Right ventricle myocardium inferior (tissue), 1 donor: ENCODE measurements around the gene DOCK2. TPM values are rescaled to one million over a fixed set of nuclear protein-coding genes. Genes with fewer than 3 reads are reported as not detected.

Experiments
- ATAC-seq: fragments of 200-7000 bp; cut with Tn5 transposase; one replicate; pipeline ENCODE4 v1.9.1; 2020; ENCODE audit warnings: mild to moderate bottlenecking, moderate library complexity
- DNase-seq: peaks from one replicate; pipeline ENCODE4 v3.0.0; 2021; ENCODE audit errors: missing footprints
- intact Hi-C: fragments of 100-400 bp; cut with DNase I; formaldehyde crosslinking; loops from one replicate; pipeline ENCODE4 v1.11.0; 2022
- total RNA-seq: library from RNA; stranded (reverse); fragmentation: NEBNext Ultra II Directional; extraction: Animal tissue kit (Norgen Biotek cat#: 25700); gene quantifications from one replicate; pipeline ENCODE4 v1.2.1, GENCODE V29; 2021
- donor health status: DM: no; HTN: yes; CAD: no; lungs with severe emphysema.

DOCK2 gene
- total RNA-seq, 1 donor from 2014 or later = 7.9 TPM

DNA sequence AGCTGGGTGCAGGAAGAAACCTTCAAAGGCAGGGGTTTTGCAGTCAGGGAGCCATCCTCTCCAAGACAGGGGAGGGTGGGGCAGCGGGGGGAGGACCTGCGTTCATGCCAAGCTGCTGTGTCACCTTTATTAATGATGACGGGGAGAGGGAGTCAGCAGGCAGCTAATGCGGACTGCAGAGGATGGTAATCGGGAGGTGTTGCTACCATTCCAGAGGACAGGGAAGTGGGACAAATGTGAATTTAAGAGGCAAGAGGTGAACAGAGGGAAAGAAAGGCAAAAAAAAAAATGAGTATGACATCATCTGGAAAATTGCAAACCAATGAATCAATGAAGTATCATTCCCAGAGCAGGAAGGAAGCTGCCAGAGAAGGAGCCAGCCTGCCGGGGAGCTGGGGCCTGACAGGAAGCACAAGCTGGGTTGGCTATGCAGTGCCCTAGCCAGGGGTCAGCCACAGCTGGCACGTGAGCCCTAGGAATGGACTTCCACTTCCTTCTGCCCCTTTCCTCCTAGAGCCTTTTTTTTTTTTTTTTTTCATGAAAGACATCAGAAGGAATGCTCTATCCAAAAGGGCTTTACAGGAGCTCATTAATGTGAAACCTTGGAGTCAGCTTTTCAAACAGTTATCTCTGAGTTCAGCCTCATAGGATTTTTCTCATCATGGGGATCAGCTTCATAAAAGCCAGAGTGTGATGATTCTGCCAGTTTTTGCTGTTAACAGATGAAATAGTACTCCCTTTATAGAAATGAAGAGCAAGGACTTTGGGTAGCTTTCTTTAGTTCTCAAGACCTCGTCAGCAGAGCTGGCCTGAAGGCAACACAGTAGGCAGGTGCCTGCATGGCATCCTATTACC lies 334.1 kb downstream of the DOCK2 start:
- DNase-seq (no peak), ATAC-seq (peak; percentile 54)
- intact Hi-C loops = no loop called here

DNA sequence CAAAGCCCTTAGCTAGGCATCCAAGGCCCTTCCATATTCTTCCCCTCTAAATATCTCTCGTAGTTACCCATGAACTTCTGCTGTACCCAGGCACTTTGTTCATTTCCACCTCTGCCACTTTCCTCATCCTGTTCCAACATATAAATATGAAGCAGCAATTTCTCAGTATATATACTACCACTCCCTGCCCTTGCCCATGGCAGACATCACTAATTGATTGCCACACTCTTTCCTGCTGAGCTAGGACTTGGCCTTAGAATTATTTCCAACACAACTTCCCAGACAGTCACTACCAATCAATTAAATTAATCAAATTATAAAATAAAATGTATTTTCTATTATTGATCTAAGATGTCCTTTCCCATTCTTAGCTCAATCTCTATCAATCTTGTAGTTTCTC lies 334.7 kb downstream of the DOCK2 start:
- intact Hi-C loops = no loop called here
- no peak for ATAC-seq
- DNase-seq = no peak

DNA sequence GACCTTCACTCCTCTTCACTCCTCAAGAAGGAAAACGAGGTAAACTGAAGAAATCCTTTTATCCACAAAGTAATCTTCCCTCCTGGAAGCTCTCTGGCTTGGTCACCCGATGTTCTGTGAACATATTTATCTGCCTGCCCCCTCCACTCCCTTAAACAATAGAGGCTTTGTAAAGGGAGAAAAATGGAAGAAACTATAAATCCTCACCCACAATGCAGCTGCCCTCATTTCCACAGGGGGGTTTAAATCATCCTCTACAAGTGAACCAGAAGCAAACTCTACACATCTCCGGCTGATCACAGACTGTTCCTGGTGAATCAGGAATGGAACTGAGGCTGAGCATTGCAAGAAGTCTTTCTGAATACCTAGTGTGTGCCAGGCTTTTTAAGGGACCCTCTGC lies 336.0 kb downstream of the DOCK2 start:
- ATAC-seq = no peak
- intact Hi-C loops = no loop called here

DNA sequence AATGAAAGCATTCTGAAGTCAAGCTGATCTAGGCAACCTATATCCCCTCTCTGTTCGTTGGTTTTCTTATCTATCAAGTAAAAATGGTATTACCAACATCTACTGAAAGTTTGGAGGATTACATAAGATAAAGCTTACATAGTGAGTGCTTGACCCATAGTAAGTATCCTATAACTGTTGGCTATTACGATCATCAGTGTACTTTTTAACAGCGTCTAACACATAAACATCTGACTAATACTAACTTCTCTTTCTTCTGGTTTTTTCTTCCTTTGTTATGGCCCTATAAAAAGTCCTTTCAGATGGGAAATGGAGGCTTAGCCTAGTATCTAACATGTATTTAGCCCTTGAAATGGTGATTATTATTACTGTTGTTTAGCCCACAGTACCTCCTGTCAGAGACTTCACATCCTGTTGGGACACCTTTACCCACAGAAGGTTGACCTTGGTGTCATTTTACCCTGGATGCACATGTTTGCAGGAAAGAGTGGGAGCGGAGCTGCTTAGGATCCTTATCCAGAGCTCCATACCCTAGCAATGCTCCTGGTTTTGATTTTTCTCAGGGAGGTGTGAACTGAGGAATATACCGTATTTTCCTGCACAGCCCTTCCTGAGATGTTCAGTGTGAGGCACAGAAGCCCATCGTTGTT lies 337.2 kb downstream of the DOCK2 start:
- no peak for ATAC-seq
- intact Hi-C loops = no loop called here
- DNase-seq = no peak

More for the DNA sequence above, 336.0 kb downstream of the DOCK2 start:
- DNase-seq = no peak

DNA sequence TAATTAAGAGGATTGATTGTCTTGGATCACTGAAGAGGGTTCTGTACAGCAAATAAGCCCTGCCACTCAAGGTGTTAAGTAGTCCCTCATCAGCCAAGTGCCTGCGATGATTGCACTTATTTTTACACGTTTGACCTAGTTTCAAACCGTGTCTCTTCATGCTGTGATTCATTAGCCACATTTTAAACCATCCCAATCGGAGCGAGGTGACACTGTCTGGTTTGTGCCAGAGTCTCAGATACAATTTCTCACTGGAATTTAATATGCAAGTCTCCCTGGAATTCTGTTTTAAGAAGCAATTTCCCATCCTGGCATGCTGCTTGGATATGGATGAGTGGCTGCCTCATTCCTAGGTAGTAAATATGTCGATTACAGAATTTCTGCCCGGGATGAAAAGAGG lies 341.6 kb downstream of the DOCK2 start:
- intact Hi-C loops = no loop called here
- DNase-seq = no peak
- no peak for ATAC-seq

DNA sequence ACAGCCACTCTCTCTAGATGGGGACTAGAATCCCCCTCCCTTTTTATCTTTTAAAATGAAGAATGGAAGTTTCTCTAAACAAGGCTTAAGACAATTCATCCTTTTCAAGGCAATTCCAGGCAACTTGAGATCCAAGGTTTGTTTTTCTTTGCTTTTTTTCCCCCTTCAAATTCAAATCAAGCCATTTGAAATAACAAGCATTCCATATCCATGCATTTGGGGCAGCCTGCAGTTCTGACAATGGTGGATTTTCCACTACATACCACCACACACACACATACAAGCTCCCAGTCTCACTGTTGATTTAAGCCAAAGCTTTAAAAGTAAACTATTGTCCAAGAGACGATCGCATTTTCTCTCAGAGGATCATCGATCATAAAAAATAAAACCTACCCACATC lies 342.8 kb downstream of the DOCK2 start:
- ATAC-seq (no peak), DNase-seq (no peak)
- intact Hi-C loops = loop anchor here (2.0 kb wide), 1 partner anchor 273 kb away; no protein-coding TSS in a partner anchor

DNA sequence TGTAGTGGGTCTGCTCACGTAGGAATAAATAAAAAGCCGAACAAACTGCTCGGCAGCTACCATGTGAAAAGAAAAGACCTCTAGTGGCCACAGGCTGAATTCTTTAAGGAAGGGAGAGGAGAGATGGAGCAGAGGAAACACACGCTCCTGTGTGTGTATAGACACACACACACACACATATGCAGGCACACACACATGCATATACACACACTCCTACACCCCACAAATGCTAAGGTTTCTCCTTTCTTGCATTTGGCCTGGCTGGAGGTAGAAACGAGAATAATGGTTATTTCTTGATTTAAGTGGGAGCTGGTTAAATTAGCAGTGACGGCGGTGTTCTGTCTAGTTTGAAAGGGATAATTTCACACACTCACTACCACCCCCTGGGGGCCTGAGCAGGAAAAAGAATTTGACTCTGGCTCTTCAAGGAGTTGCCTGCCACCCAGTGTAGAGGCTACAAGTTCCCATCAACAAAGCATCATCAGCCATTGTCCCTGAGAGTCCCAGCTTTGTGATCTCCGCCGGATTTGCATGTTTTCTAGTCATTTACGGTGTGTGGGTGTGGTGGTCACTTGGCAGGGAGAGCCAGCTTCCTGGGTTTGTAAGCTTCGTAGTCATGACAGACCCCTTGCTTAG lies 343.5 kb downstream of the DOCK2 start, which contains the start of gene INSYN2B:
TSS of gene INSYN2B (minus strand) at position 78 of the 636 bp plus-strand sequence. CDS start 96,597 bp downstream, outside the sequence.
- intact Hi-C loops = loop anchor here (2.0 kb wide), 1 partner anchor 274 kb away; no protein-coding TSS in a partner anchor
- DNase-seq (no peak), ATAC-seq (peak; percentile 94)

DNA sequence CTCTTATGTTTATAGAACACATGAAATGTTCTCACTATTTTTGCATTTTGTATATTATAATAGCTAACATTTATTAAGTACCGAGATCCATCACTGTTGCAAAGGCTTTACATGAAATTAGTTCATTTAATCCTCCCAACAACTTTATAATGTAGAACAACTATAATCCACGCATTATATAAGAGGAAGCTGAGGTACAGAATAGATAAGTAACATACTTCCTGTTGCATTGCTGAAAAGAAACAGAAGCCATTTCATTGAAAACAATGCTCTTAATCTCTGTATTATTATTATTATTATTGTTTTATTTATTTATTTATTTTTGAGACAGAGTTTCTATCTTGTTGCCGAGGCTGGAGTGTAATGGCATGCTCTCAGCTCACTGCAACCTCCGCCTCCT lies 351.1 kb downstream of the DOCK2 start:
- intact Hi-C loops = no loop called here
- no peak for ATAC-seq
- no peak for DNase-seq

DNA sequence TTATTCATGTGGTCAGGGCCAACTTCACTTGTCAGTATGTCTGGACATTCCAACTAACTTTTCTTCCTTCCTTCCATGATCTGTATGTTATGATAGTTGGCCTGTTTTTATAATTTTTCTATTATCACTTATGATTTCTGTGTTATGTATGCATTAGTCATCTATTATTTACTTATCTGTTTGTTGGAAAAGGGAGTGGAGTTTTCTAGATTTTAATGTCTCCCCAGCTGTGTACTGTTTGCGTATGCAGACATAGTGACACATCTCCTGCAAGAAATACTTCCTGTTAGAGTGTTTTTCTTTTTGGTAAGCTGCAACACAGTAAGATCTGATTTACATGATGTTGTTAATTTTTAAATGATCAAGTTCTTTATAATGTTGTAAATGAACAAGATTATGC lies 351.9 kb downstream of the DOCK2 start:
- DNase-seq (no peak), ATAC-seq (no peak)
- intact Hi-C loops = no loop called here

DNA sequence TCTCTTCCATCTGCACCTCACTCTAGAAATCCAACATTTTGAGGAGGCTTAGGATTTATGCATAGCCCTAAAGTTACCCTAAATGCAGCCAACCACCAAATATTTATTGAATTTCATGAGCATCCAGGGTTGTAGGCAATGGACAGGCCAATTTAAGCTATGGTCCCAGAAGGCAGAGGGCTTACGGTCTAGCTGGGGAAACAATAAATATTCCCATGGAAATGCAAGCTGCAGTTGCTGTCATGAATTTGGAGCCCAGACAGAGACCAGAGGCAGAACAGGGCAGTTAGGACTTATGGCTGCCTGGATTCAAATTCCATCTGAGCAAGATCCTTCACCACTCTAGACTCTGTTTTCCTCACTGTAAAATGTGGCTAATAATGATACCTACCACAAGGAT lies 352.3 kb downstream of the DOCK2 start:
- ATAC-seq (no peak), DNase-seq (no peak)
- intact Hi-C loops = no loop called here

DNA sequence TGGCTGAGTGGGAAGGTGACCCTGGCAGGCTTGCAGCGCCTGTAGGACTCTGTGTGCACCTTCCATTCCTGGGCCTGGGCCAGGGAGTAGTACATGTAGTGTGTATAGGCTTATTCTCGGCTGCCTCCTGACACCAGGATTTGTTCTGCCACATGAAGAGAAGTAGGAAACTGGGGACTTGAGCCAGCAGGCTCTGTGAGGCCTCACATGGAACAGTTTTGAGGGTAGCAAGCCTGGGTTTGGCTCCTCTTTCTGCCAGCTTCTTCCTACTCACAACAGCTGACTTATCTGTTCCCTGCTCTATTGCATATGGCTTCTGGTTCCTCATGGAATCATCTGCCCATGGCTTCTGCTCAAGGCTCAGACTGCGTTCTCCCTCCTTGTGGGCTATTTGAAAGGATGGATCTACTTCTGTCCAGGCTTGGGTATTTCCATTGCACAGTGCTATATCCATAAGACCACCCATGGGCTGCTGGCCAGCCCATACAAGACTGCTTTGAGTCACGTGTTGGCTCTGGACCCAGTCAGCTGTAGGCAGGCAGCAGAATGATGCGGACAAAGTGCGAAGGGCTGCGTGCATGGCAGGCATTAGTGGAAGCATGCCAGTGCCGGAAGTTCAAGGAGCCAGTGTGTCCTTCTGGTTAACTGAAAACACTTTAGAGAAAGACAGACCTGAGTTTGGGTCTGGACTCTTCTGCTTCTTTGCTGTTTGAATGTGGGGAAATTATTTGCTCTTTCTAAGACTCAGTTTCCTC lies 354.2 kb downstream of the DOCK2 start:
- ATAC-seq = no peak
- DNase-seq = peak; percentile 64
- intact Hi-C loops = no loop called here

DNA sequence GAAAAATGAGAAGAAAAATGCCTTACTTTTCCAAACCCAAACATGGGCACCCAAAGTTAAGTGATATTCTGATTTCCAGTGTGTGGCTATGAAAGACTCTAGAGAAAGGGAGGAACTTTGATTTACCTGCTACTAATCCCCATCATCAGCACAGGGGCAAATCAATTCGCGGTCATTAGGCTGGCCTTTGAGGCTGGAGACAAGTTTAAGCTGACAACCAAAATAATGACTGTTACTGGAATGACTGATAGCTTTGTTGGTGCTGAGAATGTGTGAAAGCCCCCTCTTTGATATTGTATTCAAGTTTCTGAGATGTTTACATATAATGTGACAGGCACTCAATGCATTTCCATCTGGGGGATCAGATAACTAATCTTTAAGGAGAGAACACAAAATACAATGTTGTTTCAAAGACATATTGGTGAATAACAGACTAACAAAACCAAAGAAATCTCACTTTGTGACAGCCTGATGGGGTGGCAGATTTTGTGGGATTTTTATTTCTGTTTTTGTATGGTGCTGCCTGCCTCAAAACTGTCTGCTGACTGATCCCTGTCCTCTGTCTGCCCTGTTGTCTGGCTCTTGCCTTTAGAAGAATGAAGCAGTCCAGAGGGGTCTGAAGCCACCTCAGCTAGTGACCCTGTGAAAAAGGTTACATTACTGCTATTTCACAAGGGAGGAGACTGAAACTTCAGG lies 355.9 kb downstream of the DOCK2 start:
- DNase-seq (no peak), ATAC-seq (no peak)
- intact Hi-C loops = no loop called here

DNA sequence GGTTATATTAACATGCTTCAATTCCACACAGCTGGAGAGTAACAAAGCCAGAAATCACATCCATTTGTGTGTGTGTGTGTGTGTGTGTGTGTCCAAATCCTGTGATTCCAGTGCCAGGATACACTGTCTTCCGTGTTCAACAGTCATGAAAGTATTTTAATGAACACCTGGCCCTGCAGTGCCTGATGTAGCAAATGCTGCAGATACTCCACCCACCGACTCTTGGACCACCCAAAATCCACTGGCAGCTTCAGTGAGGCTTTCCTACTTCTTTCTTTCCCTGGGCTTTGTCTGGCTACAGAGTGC lies 356.4 kb downstream of the DOCK2 start:
- no peak for ATAC-seq
- DNase-seq = no peak
- intact Hi-C loops = no loop called here

DNA sequence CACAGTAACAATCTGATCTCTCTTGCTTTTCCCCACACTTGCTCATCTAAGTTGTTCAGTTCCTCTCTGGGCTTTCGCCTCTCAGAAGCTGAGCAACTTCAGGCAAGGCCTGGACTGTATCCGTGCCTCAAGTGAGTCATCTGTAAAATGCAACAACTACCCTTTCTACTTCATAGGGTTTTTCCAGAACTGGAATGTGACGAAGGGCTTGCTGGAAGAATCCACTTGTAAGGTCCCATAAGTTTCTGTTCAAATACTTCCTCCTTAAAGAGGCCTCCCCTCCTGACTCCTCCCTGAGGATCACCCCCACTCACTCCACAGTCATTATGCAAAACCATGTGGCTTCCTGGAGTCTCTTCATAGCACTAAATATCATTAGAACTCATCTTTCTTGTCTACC lies 360.7 kb downstream of the DOCK2 start:
- DNase-seq (no peak), ATAC-seq (no peak)
- intact Hi-C loops = no loop called here

DNA sequence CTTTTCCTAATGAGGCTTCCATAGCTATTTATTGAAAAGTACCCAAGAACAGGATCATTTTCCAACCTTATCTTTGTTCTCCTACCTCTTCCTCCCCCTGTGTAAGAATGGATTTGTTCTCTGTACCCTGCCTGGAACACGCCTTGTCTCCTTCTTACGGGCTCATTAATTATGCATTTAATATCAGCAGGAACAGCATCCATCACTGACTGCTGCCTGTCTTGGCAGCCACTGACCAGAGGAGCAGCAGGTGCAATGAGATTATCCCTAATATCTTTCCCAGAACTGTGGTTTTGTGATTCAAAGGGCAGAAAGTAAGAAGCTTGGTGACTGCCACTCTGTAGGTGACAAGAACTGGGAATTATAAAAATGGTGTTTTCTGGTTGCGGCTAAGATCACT lies 362.5 kb downstream of the DOCK2 start:
- intact Hi-C loops = no loop called here
- no peak for DNase-seq
- ATAC-seq = no peak

DNA sequence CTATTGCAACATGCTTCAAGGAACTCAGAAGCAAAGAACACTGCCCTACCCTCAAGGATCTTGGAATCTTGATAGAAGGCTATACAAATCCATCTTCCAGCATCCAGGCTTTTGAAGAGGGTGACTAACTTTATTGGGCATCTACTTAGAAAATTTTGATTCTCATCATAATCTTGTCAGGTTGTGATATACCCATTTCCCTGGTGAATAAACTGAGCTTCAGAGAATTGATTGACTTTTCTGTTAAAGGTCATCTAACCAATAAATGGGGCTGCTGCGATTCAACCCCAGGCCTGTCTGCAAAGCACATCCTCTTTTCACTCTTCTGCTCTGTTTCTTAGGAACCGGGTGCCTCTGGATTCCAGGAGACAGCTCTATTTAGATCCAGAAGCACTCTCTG lies 363.1 kb downstream of the DOCK2 start:
- DNase-seq = no peak
- intact Hi-C loops = no loop called here
- ATAC-seq = no peak

DNA sequence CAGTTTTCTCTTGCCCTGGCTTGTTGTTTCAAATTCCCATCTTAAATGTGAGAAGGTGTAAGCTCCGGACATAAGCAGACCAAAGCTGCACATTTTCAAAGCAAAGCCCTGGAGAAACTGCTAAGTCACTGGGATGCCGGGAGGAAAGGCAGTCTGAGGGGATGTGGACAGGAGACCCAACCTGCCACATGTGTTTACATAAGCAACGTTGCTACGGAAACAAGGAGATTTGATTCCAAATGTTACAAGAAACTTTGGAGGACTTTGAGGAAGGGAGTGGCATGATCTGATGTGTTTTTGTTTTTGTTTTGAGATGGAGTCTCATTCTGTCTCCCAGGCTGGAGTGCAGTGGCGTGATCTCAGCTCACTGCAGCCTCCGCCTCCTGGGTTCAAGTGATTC lies 368.9 kb downstream of the DOCK2 start:
- DNase-seq = no peak
- intact Hi-C loops = no loop called here
- no peak for ATAC-seq

DNA sequence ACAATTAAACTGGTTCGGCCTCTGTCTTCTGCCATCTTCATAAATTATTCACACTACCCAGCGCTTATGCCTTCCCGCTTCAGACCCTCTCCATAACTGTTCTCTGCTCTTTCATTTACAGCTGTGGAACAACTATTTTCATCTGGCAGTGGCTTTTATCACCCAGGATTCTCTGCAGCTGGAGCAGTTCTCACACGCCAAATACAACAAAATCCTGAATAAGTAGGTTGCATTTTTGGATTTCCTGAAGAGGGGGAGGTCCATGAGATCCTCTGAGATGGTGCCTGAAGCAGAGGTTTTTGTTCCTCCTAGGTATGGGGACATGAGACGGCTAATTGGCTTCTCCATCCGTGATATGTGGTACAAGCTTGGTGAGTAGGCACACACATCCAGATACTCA lies 371.3 kb downstream of the DOCK2 start:
- DNase-seq (no peak), ATAC-seq (no peak)
- intact Hi-C loops = no loop called here

DNA sequence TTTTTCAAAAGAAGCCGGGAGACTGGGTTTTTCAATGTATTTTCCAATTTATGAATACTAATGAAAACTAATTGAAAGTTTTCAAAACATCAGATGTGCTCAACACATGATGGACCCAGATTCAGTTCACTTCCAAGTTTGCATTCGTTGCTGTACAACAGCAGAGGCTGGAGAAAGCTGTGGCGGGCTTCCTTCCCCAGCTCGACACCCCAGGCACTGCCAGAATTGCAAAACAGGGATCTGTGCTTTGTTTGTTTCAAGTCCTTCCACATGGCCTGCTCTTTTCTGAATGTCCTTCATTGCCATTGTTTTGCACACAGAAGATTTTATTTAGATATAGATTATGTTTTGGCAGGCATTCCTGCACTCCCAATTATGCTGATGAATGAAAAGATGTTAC lies 373.5 kb downstream of the DOCK2 start:
- no peak for DNase-seq
- intact Hi-C loops = no loop called here
- no peak for ATAC-seq
